ENCODE measurements around the gene VMAC.

DNA sequence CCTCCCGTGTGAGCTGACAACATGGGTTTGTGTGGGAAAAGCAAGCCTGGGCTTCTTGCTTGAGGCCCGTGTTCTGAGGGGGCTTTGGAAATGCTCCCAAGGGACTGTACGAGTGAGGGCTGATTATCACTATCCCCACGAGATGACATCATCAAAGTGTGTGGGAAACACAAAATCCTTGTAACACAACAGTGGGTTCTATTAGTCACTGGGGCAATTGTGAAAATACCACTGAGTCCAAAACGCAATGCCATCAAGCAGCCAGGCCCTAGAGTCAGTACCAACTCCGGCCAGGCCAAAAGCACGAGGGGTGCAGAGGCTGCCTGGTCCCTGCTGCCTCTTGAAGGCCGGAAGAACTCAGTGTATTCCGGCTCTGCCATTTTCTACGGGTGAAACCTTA lies 39.0 kb downstream of the VMAC start:
- TF ChIP-seq ZNF672 (CRISPR knock-in tag; IDR thresholded peaks at IDR 0.05) (no peak), SP1 (IDR thresholded peaks at IDR 0.05) (no peak), SP1 (CRISPR knock-in tag; IDR thresholded peaks at IDR 0.05) (no peak), CTCF (CRISPR knock-in tag; IDR thresholded peaks at IDR 0.05) (no peak), ZNF362 (CRISPR knock-in tag; IDR thresholded peaks at IDR 0.05; ENCODE audit: borderline replicate concordance) (no peak), POLR2AphosphoS5 (IDR thresholded peaks at IDR 0.05; ENCODE audit: low read depth, low read length) (no peak), REST (IDR thresholded peaks at IDR 0.05; ENCODE audit: borderline replicate concordance in 1 of 2, low read depth in 1 of 2, low read length in 2 of 2) (no peak), ESRRA (CRISPR knock-in tag; IDR thresholded peaks at IDR 0.05; ENCODE audit: low read depth) (no peak), ELF4 (CRISPR knock-in tag; IDR thresholded peaks at IDR 0.05; ENCODE audit: borderline replicate concordance) (no peak), MIER3 (CRISPR knock-in tag; IDR thresholded peaks at IDR 0.05; ENCODE audit: borderline replicate concordance) (no peak)
- TF ChIP-seq, protein P1, sequence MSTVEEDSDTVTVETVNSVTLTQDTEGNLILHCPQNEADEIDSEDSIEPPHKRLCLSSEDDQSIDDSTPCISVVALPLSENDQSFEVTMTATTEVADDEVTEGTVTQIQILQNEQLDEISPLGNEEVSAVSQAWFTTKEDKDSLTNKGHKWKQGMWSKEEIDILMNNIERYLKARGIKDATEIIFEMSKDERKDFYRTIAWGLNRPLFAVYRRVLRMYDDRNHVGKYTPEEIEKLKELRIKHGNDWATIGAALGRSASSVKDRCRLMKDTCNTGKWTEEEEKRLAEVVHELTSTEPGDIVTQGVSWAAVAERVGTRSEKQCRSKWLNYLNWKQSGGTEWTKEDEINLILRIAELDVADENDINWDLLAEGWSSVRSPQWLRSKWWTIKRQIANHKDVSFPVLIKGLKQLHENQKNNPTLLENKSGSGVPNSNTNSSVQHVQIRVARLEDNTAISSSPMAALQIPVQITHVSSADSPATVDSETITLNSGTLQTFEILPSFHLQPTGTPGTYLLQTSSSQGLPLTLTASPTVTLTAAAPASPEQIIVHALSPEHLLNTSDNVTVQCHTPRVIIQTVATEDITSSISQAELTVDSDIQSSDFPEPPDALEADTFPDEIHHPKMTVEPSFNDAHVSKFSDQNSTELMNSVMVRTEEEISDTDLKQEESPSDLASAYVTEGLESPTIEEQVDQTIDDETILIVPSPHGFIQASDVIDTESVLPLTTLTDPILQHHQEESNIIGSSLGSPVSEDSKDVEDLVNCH (CRISPR knock-in tag; IDR thresholded peaks at IDR 0.05), result no peak
- TF ChIP-seq, protein P2, sequence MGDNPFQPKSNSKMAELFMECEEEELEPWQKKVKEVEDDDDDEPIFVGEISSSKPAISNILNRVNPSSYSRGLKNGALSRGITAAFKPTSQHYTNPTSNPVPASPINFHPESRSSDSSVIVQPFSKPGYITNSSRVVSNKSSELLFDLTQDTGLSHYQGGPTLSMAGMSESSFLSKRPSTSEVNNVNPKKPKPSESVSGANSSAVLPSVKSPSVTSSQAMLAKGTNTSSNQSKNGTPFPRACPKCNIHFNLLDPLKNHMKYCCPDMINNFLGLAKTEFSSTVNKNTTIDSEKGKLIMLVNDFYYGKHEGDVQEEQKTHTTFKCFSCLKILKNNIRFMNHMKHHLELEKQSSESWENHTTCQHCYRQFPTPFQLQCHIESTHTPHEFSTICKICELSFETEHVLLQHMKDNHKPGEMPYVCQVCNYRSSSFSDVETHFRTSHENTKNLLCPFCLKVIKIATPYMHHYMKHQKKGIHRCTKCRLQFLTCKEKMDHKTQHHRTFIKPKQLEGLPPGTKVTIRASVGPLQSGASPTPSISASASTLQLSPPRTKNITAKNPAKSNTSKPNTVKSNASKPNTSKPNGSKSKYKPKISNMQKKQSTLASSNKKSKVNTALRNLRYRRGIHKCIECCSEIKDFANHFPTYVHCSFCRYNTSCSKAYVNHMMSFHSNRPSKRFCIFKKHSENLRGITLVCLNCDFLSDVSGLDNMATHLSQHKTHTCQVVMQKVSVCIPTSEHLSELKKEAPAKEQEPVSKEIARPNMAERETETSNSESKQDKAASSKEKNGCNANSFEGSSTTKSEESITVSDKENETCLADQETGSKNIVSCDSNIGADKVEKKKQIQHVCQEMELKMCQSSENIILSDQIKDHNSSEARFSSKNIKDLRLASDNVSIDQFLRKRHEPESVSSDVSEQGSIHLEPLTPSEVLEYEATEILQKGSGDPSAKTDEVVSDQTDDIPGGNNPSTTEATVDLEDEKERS (CRISPR knock-in tag; IDR thresholded peaks at IDR 0.05), result no peak
